Stomach (tissue), 9 donors: ENCODE measurements around the gene RUNDC1. TPM values are rescaled to one million over a fixed set of nuclear protein-coding genes. Genes with fewer than 3 reads are reported as not detected.

Experiments used
- DNase-seq, 2 donors: peaks; one replicate each; pipeline versions ENCODE4 v3.0.0 to v3.0.0-alpha.2; 2013 to 2019
- H3K27ac ChIP-seq, 5 donors: fragments of 200-600 bp in 4 of 5; sonication (generic) in 4 of 5; one replicate each; pipeline ENCODE4 v1.5.1; 2013 to 2019; ENCODE audit warnings: mild to moderate bottlenecking in 1 of 5, moderate library complexity in 1 of 5
- H3K27me3 ChIP-seq, 3 donors: fragments of 200-600 bp; sonication (generic); one replicate each; pipeline ENCODE4 v1.5.1; 2017 to 2019; ENCODE audit warnings: mixed run types in 1 of 3
- H3K36me3 ChIP-seq, 4 donors: fragments of 200-600 bp; sonication (generic); 1 replicate in 3 of 4; 2 replicates in 1 of 4; pipeline ENCODE4 v1.5.1; 2016 to 2019
- H3K4me1 ChIP-seq, 4 donors: fragments of 200-600 bp; sonication (generic); one replicate each; pipeline ENCODE4 v1.5.1; 2016 to 2019
- H3K4me3 ChIP-seq, 4 donors: fragments of 200-600 bp; sonication (generic) in 3 of 4; one replicate each; pipeline ENCODE4 v1.5.1; 2016 to 2019; ENCODE audit warnings: mild to moderate bottlenecking in 1 of 4
- H3K9me3 ChIP-seq, 4 donors: fragments of 200-600 bp; sonication (generic); one replicate each; pipeline ENCODE4 v1.5.1; 2016 to 2019
- CTCF ChIP-seq, 7 experiments: fragments of 450-650 bp in 4 of 7; fragments of 200-600 bp in 3 of 7; sonication (generic) in 3 of 7; IDR thresholded peaks; one replicate each; pipeline ENCODE4 v1.5.1; 2016 to 2019; ENCODE audit warnings: antibody characterized with exemption in 7 of 7, control low read depth in 2 of 7, mild to moderate bottlenecking in 1 of 7
- EP300 ChIP-seq: sonication (generic); formaldehyde crosslinking; IDR thresholded peaks from one replicate; pipeline ENCODE4 v1.6.1; 2017; ENCODE audit warnings: antibody characterized with exemption
- POLR2A ChIP-seq, 4 donors: fragments of 450-650 bp; IDR thresholded peaks; one replicate each; pipeline ENCODE4 v1.6.1; 2016; ENCODE audit warnings: antibody characterized with exemption in 4 of 4, control low read depth in 2 of 4, mild to moderate bottlenecking in 1 of 4, moderate library complexity in 1 of 4
- POLR2AphosphoS5 ChIP-seq, 3 donors: sonication (generic); formaldehyde crosslinking; IDR thresholded peaks; one replicate each; pipeline ENCODE4 v1.6.1; 2016; ENCODE audit warnings: antibody characterized with exemption in 3 of 3
- WGBS, 5 donors: extraction: QIAGEN DNeasy Blood & Tissue Kit in 3 of 5; methylation state at CpG; one replicate each; pipeline versions ENCODE4 v1.1.5 to v1.1.7; 2013 to 2018; 5-methylcytosine and 5-hydroxymethylcytosine counted together
- intact Hi-C: fragments of 100-400 bp; cut with DNase I; formaldehyde crosslinking; loops from one replicate; pipeline ENCODE4 v1.15.1; 2023; ENCODE audit warnings: low total_unique reads
- polyA plus RNA-seq, 3 donors: library from polyadenylated mRNA; stranded (reverse); fragments of 200-250 nt; gene quantifications; one replicate each; pipeline ENCODE4 v1.2.3, GENCODE V29; 2013
- small RNA-seq, 4 donors: library from RNA; depleted of rRNA; stranded (forward); fragments of <200 nt; gene quantifications; one replicate each; pipeline ENCODE3, GENCODE V24; 2016
- total RNA-seq, 5 donors: library from RNA; depleted of rRNA; stranded (reverse); fragments of >200 nt; gene quantifications; one replicate each; pipeline versions ENCODE4 v1.1.0 to v1.2.3, GENCODE V29; 2014 to 2016
- donor health status: healthy with polysubstance abuse.
- donor health status: Bipolar disorder and iron deficiency.
- donor health status: healthy.

Gene RUNDC1
- total and polyA plus RNA-seq, 8 donors: 5.8 to 51.6 (median 13.8) TPM

- intact Hi-C loops: no loop called here
- no peak overlapping the region for H3K4me3 ChIP-seq
- H3K4me1 ChIP-seq: no peaks in the 10 kb centered on the region
- 21 to 57% (median 46%) methylated on average over 2 of the region's 2 CpGs for WGBS, 5 donors
- H3K27me3 ChIP-seq: no peaks in the 10 kb centered on the region
- no peak for DNase-seq
- TF ChIP-seq POLR2AphosphoS5 (IDR thresholded peaks at IDR 0.05) (no peak), POLR2A (IDR thresholded peaks at IDR 0.05) (no peak)
- H3K9me3 ChIP-seq: no peaks in the 10 kb centered on the region
- no peak overlapping the region for H3K27ac ChIP-seq
- peaks cover 0 to 6% (median 0%) of the 10 kb centered on the region in 4 donors for H3K36me3 ChIP-seq
These were observed 60.3 kb downstream of the RUNDC1 start for GRCh38 chr17:43040655-43041054.

- Histone ChIP-seq H3K27me3 (no peaks in the 10 kb centered on the region), H3K4me1 (no peaks in the 10 kb centered on the region), H3K4me3 (no peak overlapping the region), H3K36me3 (peaks cover 0 to 6% (median 0%) of the 10 kb centered on the region in 4 donors), H3K9me3 (no peaks in the 10 kb centered on the region), H3K27ac (no peak overlapping the region)
- intact Hi-C loops: no loop called here
- WGBS, 5 donors: 58 to 73% (median 68%) methylated on average over 5 of the region's 5 CpGs
- DNase-seq: no peak
- TF ChIP-seq POLR2A (IDR thresholded peaks at IDR 0.05) (no peak), POLR2AphosphoS5 (IDR thresholded peaks at IDR 0.05) (no peak), CTCF (IDR thresholded peaks at IDR 0.05) (no peak), EP300 (no peak)
These were observed 61.8 kb downstream of the RUNDC1 start for GRCh38 chr17:43042025-43042628.

Small RNA genes within 50 kb of the gene (small RNA-seq; reads per million reads assigned to genes)
- 0 to 0.27 (median 0) reads per million in 4 donors for gene AARSD1
- 0 to 0.10 (median 0) reads per million in 4 donors for gene RF00561

Other genes starting within 250 kb of the RUNDC1 start
- 100 to 1,000 TPM in 1 of 5 donors, 10 to 100 TPM in 4; 28.1 to 512 (median 35.6) TPM for gene EZH1, start 235.5 kb upstream of the RUNDC1 start, total RNA-seq
- gene EZH1, start 235.5 kb upstream of the RUNDC1 start, polyA plus RNA-seq: 10 to 100 TPM in 1 of 3 donors, 1 to 10 TPM in 2; 6.3 to 16.0 (median 6.7) TPM
- gene RAMP2, start 219.3 kb upstream of the RUNDC1 start, total RNA-seq: 10 to 100 TPM in 2 of 5 donors, not detected in 3; 10.4 to 15.2 TPM
- gene RAMP2, start 219.3 kb upstream of the RUNDC1 start, polyA plus RNA-seq: 10 to 100 TPM in 2 of 3 donors, 1 to 10 TPM in 1; 8.6 to 20.0 (median 19.2) TPM
- 10 to 100 TPM in 3 of 5 donors, 1 to 10 TPM in 2; 4.1 to 66.5 (median 12.9) TPM for gene VPS25, start 207.1 kb upstream of the RUNDC1 start, total RNA-seq
- gene VPS25, start 207.1 kb upstream of the RUNDC1 start, polyA plus RNA-seq: 10 to 100 TPM; 71.8 to 79.6 (median 75.5) TPM
- gene WNK4, start 200.0 kb upstream of the RUNDC1 start, total RNA-seq: 10 to 100 TPM in 2 of 5 donors, 1 to 10 TPM in 3; 1.1 to 30.4 (median 4.9) TPM
- gene WNK4, start 200.0 kb upstream of the RUNDC1 start, polyA plus RNA-seq: 1 to 10 TPM; 1.1 to 1.7 (median 1.3) TPM
- gene COA3, start 181.9 kb upstream of the RUNDC1 start, total RNA-seq: 100 to 1,000 TPM in 3 of 5 donors, 10 to 100 TPM in 2; 22.2 to 166 (median 121) TPM
- 100 to 1,000 TPM; 201 to 268 (median 201) TPM for gene COA3, start 181.9 kb upstream of the RUNDC1 start, polyA plus RNA-seq
- gene CNTD1, start 181.7 kb upstream of the RUNDC1 start, total RNA-seq: 1 to 10 TPM in 2 of 5 donors, under 1 TPM in 1, not detected in 2; 0.29 to 2.2 (median 1.3) TPM
- gene CNTD1, start 181.7 kb upstream of the RUNDC1 start, polyA plus RNA-seq: 1 to 10 TPM; 1.3 to 2.4 (median 1.3) TPM
- 100 to 1,000 TPM in 3 of 5 donors, 10 to 100 TPM in 2; 53.1 to 192 (median 124) TPM for gene BECN1, start 156.3 kb upstream of the RUNDC1 start, total RNA-seq
- gene BECN1, start 156.3 kb upstream of the RUNDC1 start, polyA plus RNA-seq: 10 to 100 TPM; 40.3 to 86.1 (median 65.2) TPM
- gene PSME3, start 147.2 kb upstream of the RUNDC1 start, total RNA-seq: 10 to 100 TPM; 26.4 to 74.4 (median 70.0) TPM
- 10 to 100 TPM; 27.1 to 75.8 (median 61.5) TPM for gene PSME3, start 147.2 kb upstream of the RUNDC1 start, polyA plus RNA-seq
- gene AOC2, start 136.0 kb upstream of the RUNDC1 start, total RNA-seq: 1 to 10 TPM in 1 of 5 donors, under 1 TPM in 2, not detected in 2; 0.87 to 3.0 (median 0.92) TPM
- gene AOC2, start 136.0 kb upstream of the RUNDC1 start, polyA plus RNA-seq: under 1 TPM in 2 of 3 donors, not detected in 1; 0.50 to 0.55 TPM
- gene AOC3, start 129.4 kb upstream of the RUNDC1 start, total RNA-seq: 10 to 100 TPM; 20.9 to 67.9 (median 42.0) TPM
- 10 to 100 TPM in 1 of 3 donors, 1 to 10 TPM in 2; 6.2 to 46.9 (median 9.3) TPM for gene AOC3, start 129.4 kb upstream of the RUNDC1 start, polyA plus RNA-seq
- 1 to 10 TPM in 1 of 5 donors, not detected in 4; 4.0 TPM for gene G6PC1, start 79.8 kb upstream of the RUNDC1 start, total RNA-seq
- gene G6PC1, start 79.8 kb upstream of the RUNDC1 start, polyA plus RNA-seq: not detected
- gene AARSD1, start 16.1 kb upstream of the RUNDC1 start, total RNA-seq: 10 to 100 TPM in 4 of 5 donors, 1 to 10 TPM in 1; 6.4 to 64.0 (median 26.8) TPM
- 10 to 100 TPM; 37.7 to 61.2 (median 56.7) TPM for gene AARSD1, start 16.1 kb upstream of the RUNDC1 start, polyA plus RNA-seq
- gene PTGES3L, start 485 bp upstream of the RUNDC1 start, total RNA-seq: 1 to 10 TPM in 3 of 5 donors, not detected in 2; 3.6 to 9.8 (median 8.3) TPM
- 1 to 10 TPM in 2 of 3 donors, not detected in 1; 1.3 to 2.9 TPM for gene PTGES3L, start 485 bp upstream of the RUNDC1 start, polyA plus RNA-seq
- 1,000 to 10,000 TPM in 3 of 5 donors, 100 to 1,000 TPM in 2; 251 to 1,639 (median 1,099) TPM for gene RPL27, start 17.9 kb downstream of the RUNDC1 start, total RNA-seq
- 1,000 to 10,000 TPM; 2,693 to 4,199 (median 4,058) TPM for gene RPL27, start 17.9 kb downstream of the RUNDC1 start, polyA plus RNA-seq
- 100 to 1,000 TPM in 1 of 5 donors, 10 to 100 TPM in 2, 1 to 10 TPM in 2; 4.0 to 145 (median 19.5) TPM for gene IFI35, start 26.2 kb downstream of the RUNDC1 start, total RNA-seq
- gene IFI35, start 26.2 kb downstream of the RUNDC1 start, polyA plus RNA-seq: 10 to 100 TPM; 37.6 to 53.0 (median 46.4) TPM
- 10 to 100 TPM in 4 of 5 donors, 1 to 10 TPM in 1; 8.2 to 71.7 (median 55.8) TPM for gene VAT1, start 41.8 kb downstream of the RUNDC1 start, total RNA-seq
- gene VAT1, start 41.8 kb downstream of the RUNDC1 start, polyA plus RNA-seq: 10 to 100 TPM; 26.5 to 73.6 (median 65.7) TPM
- 1 to 10 TPM in 3 of 5 donors, under 1 TPM in 1, not detected in 1; 0.37 to 5.8 (median 2.1) TPM for gene RND2, start 44.7 kb downstream of the RUNDC1 start, total RNA-seq
- 1 to 10 TPM in 2 of 3 donors, under 1 TPM in 1; 0.50 to 1.2 (median 1.2) TPM for gene RND2, start 44.7 kb downstream of the RUNDC1 start, polyA plus RNA-seq
- 10 to 100 TPM; 13.0 to 47.5 (median 25.8) TPM for gene BRCA1, start 144.8 kb downstream of the RUNDC1 start, total RNA-seq
- gene BRCA1, start 144.8 kb downstream of the RUNDC1 start, polyA plus RNA-seq: 1 to 10 TPM; 2.0 to 2.3 (median 2.1) TPM
- 100 to 1,000 TPM in 1 of 5 donors, 10 to 100 TPM in 4; 29.0 to 107 (median 46.7) TPM for gene NBR1, start 190.6 kb downstream of the RUNDC1 start, total RNA-seq
- 10 to 100 TPM; 25.4 to 42.5 (median 30.4) TPM for gene NBR1, start 190.6 kb downstream of the RUNDC1 start, polyA plus RNA-seq
- 10 to 100 TPM in 2 of 5 donors, 1 to 10 TPM in 2, not detected in 1; 4.0 to 82.3 (median 28.2) TPM for gene TMEM106A, start 231.3 kb downstream of the RUNDC1 start, total RNA-seq
- gene TMEM106A, start 231.3 kb downstream of the RUNDC1 start, polyA plus RNA-seq: 1 to 10 TPM in 2 of 3 donors, under 1 TPM in 1; 0.85 to 1.9 (median 1.8) TPM
- under 1 TPM in 1 of 5 donors, not detected in 4; 0.55 TPM for gene CCDC200, start 248.1 kb downstream of the RUNDC1 start, total RNA-seq
- not detected for gene CCDC200, start 248.1 kb downstream of the RUNDC1 start, polyA plus RNA-seq